Cardiac muscle cell (in vitro differentiated cells and primary cell): Measurements from ENCODE around the gene RETSAT. TPM values are rescaled to one million over a fixed set of nuclear protein-coding genes. Genes with fewer than 3 reads are reported as not detected.

Source experiments
- DNase-seq, 2 donors: peaks; one replicate each; pipeline versions ENCODE4 v3.0.0 to v3.0.0-alpha.2; 2010 to 2017; ENCODE audit warnings: low read depth in 1 of 2, low spot score in 1 of 2
- H3K27ac ChIP-seq: fragments of 200-600 bp; sonication (generic); 2 replicates; pipeline ENCODE4 v1.5.1; 2016
- H3K27me3 ChIP-seq: fragments of 200-600 bp; sonication (generic); 2 replicates; pipeline ENCODE4 v1.6.0; 2016; ENCODE audit warnings: control low read depth
- H3K36me3 ChIP-seq: fragments of 200-600 bp; sonication (generic); 2 replicates; pipeline ENCODE4 v1.5.1; 2016; ENCODE audit warnings: control low read depth
- H3K4me1 ChIP-seq: fragments of 200-600 bp; sonication (generic); 2 replicates; pipeline ENCODE4 v1.8.1; 2017; ENCODE audit warnings: low read depth, mild to moderate bottlenecking, mixed run types
- H3K4me3 ChIP-seq: fragments of 200-600 bp; sonication (generic); 2 replicates; pipeline ENCODE4 v1.5.1; 2016; ENCODE audit warnings: mild to moderate bottlenecking
- H3K9me3 ChIP-seq: fragments of 200-600 bp; sonication (generic); 2 replicates; pipeline ENCODE4 v1.5.1; 2017; ENCODE audit warnings: low read depth, mild to moderate bottlenecking, control low read depth
- polyA plus RNA-seq: library from polyadenylated mRNA; unstranded; fragments of >200 nt; fragmentation: Nextera tagmentation; extraction: Ambion mirVana; gene quantifications from 2 replicates; pipeline ENCODE4 v1.2.1, GENCODE V29; 2016
- total RNA-seq: library from RNA; depleted of rRNA; stranded (reverse); fragments of >200 nt; gene quantifications from 2 replicates; pipeline ENCODE4 v1.2.3, GENCODE V29; 2016
- TF ChIP-seq, protein P1 (sequence below): IDR thresholded peaks from 2 replicates; pipeline ENCODE4 v1.5.1; 2012; ENCODE audit warnings: low read depth, mild to moderate bottlenecking, low read length

RETSAT gene
- total and polyA plus RNA-seq, 2 experiments from 2014 or later, result 5.7 to 17.6 TPM

DNA sequence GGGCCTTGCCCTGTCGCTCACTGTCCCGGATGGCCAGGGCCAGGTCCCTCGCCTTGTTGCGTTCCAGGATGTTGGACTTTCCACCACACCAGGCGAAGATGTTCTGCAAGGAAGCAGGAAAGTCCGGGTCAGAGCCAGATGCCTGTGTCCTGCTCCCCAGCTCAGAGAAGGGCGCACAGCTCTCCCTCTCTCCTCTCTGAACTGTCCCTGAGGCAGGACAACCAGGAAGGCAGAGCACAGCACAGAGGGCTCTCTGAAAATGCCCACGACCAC, 44.8 kb upstream of the RETSAT start:
- Histone ChIP-seq H3K9me3 (no peaks in the 10 kb centered on the region), H3K36me3 (no peaks in the 10 kb centered on the region), H3K27ac (no peak overlapping the region), H3K27me3 (no peaks in the 10 kb centered on the region), H3K4me3 (no peak overlapping the region), H3K4me1 (no peaks in the 10 kb centered on the region)
- no peak for DNase-seq
- TF ChIP-seq, protein P1, sequence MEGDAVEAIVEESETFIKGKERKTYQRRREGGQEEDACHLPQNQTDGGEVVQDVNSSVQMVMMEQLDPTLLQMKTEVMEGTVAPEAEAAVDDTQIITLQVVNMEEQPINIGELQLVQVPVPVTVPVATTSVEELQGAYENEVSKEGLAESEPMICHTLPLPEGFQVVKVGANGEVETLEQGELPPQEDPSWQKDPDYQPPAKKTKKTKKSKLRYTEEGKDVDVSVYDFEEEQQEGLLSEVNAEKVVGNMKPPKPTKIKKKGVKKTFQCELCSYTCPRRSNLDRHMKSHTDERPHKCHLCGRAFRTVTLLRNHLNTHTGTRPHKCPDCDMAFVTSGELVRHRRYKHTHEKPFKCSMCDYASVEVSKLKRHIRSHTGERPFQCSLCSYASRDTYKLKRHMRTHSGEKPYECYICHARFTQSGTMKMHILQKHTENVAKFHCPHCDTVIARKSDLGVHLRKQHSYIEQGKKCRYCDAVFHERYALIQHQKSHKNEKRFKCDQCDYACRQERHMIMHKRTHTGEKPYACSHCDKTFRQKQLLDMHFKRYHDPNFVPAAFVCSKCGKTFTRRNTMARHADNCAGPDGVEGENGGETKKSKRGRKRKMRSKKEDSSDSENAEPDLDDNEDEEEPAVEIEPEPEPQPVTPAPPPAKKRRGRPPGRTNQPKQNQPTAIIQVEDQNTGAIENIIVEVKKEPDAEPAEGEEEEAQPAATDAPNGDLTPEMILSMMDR, result no peak

DNA sequence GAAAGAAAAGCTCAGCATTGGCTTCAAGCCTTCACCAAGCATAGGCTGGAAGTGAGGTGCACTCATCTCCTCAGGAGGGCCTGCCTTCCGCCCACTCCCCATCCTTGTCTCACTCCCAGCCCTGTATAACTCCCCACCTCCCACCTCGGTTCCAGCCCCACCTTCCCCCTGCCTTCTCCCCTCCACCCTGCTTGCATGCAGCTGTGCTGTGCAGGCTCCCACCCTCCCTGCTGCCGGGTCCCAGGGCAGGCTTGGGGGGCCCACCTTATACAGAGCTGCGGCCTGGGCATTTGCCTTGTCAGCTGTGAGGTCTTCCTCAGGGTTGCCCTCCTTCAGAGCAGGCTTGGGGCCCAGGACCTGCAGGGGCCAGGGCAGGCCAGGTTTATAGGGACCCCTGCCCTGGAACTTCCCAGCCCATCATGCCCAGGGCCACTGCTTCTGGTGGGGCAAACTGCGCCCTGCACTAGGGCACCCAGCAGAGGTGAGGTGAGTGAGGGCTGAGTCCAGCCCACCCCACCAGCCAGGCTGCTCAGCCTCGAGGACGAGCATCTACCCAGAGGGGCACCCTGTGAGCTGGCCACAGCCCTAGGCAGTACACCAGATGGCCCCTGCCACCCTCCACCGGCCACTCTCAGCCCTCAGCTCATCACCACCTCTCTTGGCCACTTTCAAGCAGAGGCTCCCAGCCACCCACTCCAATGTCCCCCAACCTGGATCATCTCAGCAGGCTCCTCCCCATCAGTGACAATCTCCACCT, 44.3 kb upstream of the RETSAT start:
- Histone ChIP-seq H3K27ac (no peak overlapping the region), H3K4me1 (no peaks in the 10 kb centered on the region), H3K27me3 (no peaks in the 10 kb centered on the region), H3K4me3 (no peak overlapping the region), H3K36me3 (no peaks in the 10 kb centered on the region), H3K9me3 (no peaks in the 10 kb centered on the region)
- TF ChIP-seq, protein P1, result no peak
- DNase-seq, result no peak

DNA sequence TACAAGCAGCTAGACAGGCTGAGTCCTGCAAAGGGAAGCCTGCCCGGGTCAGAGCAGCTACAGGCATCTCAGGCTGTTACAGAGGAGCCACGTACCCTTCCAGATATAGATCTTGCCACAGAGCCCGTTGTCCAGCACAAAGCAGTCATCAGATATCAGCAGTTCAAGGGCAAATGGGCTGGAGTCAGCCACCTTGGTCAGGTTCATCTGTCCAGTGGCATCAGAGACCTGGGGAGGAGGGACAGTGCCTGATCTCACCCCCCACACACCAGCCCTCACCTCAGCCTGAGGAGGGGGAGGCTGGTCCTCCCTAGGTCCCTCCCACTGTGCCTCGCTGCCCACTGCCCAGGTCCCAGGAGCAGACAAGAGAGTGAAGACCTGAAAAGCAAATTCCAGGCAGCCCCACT, 43.6 kb upstream of the RETSAT start:
- TF ChIP-seq, protein P1, result no peak
- no peak overlapping the region for H3K27ac ChIP-seq
- H3K9me3 ChIP-seq, result no peaks in the 10 kb centered on the region
- H3K27me3 ChIP-seq, result no peaks in the 10 kb centered on the region
- H3K4me1 ChIP-seq, result no peaks in the 10 kb centered on the region
- H3K4me3 ChIP-seq, result no peak overlapping the region
- DNase-seq, result no peak
- no peaks in the 10 kb centered on the region for H3K36me3 ChIP-seq

DNA sequence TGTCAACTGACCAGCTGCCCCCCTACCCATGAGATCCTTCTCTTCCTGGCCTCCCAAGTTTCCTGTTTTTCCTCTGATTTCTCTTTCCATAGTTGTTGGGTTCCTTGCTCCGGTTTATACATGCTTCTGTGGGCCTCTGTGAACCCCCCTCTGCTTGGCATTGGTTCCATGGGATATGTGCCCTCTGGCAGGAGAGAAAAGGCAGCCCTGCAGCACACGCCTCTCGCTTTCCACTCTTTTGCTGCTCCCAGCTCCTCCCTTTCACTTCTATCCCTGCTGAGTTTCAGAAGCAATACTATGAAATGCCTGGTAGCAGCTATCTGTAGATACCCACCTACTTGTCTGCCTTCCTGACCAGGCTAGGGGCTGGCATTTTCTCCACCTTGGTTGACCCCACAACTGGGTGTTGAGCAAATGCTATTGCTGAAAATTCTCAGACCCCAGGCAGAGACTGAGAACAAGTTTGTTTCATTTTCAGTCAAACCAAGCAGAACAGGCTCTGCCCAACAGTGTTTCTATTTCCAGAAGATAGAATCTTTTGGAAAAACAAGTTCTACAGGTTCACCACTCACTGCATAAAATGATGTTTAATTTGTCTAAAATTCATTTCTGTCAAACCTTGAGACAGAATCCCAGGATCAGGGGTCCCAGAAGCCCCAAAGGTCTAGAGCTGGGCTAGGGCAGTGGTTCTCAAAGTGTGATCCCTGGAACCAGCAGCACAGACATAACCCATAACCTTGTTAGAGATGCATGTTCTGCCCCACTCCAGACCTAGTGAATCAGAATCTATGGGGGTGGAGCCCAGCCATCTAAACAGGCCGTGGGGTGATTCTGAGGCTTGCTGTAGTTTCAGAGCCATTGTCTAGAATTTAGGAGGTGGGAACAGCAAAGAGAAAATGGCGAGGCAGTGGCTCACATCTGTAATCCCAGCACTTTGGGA, 42.5 kb upstream of the RETSAT start:
- Histone ChIP-seq H3K27ac (no peak overlapping the region), H3K36me3 (no peaks in the 10 kb centered on the region), H3K9me3 (no peaks in the 10 kb centered on the region), H3K4me1 (no peaks in the 10 kb centered on the region), H3K4me3 (no peak overlapping the region), H3K27me3 (no peaks in the 10 kb centered on the region)
- no peak for DNase-seq
- TF ChIP-seq, protein P1, result no peak

DNA sequence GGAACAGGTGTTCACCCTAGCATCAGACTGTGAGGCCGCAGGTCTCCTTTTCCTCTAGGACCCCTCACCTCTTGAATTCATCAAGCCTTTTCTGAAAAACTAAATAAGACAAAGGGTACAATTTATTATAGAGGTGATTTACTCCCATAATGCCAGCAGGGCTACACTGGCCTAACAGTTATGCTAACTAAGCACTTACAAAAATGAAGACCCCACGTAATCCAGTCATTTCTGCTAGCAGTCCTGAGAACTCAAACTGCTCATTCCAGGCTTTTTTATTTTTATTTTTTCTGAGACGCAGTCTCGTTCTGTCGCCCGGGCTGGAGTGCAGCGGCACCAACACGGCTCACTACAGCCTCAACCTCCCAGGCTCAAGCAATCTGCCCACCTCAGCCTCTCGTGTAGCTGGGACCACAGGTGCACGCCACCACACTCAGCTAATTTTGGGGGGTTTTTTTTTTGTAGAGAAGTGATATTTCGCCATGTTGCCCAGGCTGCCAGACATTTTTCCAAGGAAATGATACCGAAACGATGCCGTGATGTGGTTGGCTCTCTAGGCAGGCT, 41.7 kb upstream of the RETSAT start:
- TF ChIP-seq, protein P1, result no peak
- H3K4me3 ChIP-seq, result no peak overlapping the region
- H3K4me1 ChIP-seq, result no peaks in the 10 kb centered on the region
- H3K27ac ChIP-seq, result no peak overlapping the region
- no peaks in the 10 kb centered on the region for H3K27me3 ChIP-seq
- no peaks in the 10 kb centered on the region for H3K36me3 ChIP-seq
- H3K9me3 ChIP-seq, result no peaks in the 10 kb centered on the region
- DNase-seq, result no peak
